ENCODE measurements around the gene XPO6.
"Not testable (repeated sequence)": the region's sequence is repeated elsewhere in the genome, so short reads cannot be mapped to it uniquely, and the experiment has no call there.

Gene XPO6

GRCh38 chr16:28211758-28212531, at the start of gene XPO6:
TSS of gene XPO6 (minus strand) at chr16:28211965. CDS start at chr16:28211368, 597 bp downstream.
- DNase-seq, result peak; percentile 90

GRCh38 chr16:28260193-28260592, 48.4 kb upstream of the XPO6 start:
- no peak for DNase-seq

- no peak for DNase-seq
These were observed 48.0 kb upstream of the XPO6 start for GRCh38 chr16:28259781-28260150.

GRCh38 chr16:28259091-28259780, 47.5 kb upstream of the XPO6 start:
- DNase-seq, result no peak

- no peak for DNase-seq
These were observed 46.8 kb upstream of the XPO6 start for GRCh38 chr16:28258567-28258966.

GRCh38 chr16:28257256-28257655, 45.5 kb upstream of the XPO6 start:
- no peak for DNase-seq

- no peak for DNase-seq
These were observed 44.1 kb upstream of the XPO6 start for GRCh38 chr16:28255838-28256237.

- DNase-seq, result no peak
These were observed 42.4 kb upstream of the XPO6 start for GRCh38 chr16:28254158-28254557.

GRCh38 chr16:28250999-28251398, 39.2 kb upstream of the XPO6 start:
- DNase-seq, result no peak

- DNase-seq, result not testable (repeated sequence)
These were observed 37.7 kb upstream of the XPO6 start for GRCh38 chr16:28249483-28249882.

- no peak for DNase-seq
These were observed 30.2 kb upstream of the XPO6 start for GRCh38 chr16:28241924-28242323.

- no peak for DNase-seq
These were observed 26.1 kb upstream of the XPO6 start for GRCh38 chr16:28237754-28238357.

GRCh38 chr16:28231763-28232162, 20.0 kb upstream of the XPO6 start:
- DNase-seq, result no peak

GRCh38 chr16:28223909-28224308, 12.1 kb upstream of the XPO6 start:
- not testable (repeated sequence) for DNase-seq

GRCh38 chr16:28219777-28220176, 8.0 kb upstream of the XPO6 start:
- DNase-seq, result not testable (repeated sequence)

- no peak for DNase-seq
These were observed 7.5 kb upstream of the XPO6 start for GRCh38 chr16:28219282-28219681.

- DNase-seq, result no peak
These were observed 6.3 kb upstream of the XPO6 start for GRCh38 chr16:28218109-28218508.

- no peak for DNase-seq
These were observed 5.6 kb upstream of the XPO6 start for GRCh38 chr16:28217326-28217725.

- DNase-seq, result no peak
These were observed 1.6 kb upstream of the XPO6 start for GRCh38 chr16:28213396-28213795.

- no peak for DNase-seq
These were observed 738 bp upstream of the XPO6 start for GRCh38 chr16:28212532-28212873.

- DNase-seq, result peak; percentile 11
These were observed 681 bp downstream of the XPO6 start for GRCh38 chr16:28210979-28211588.

- DNase-seq, result no peak
These were observed 1.5 kb downstream of the XPO6 start for GRCh38 chr16:28210264-28210663.

GRCh38 chr16:28208824-28209223, 2.9 kb downstream of the XPO6 start:
- no peak for DNase-seq

- DNase-seq, result no peak
These were observed 3.6 kb downstream of the XPO6 start for GRCh38 chr16:28208131-28208530.

All from NCI-H774 (cell line).